Lower lobe of right lung (tissue), 2 donors: ENCODE results near the gene INTS1. TPM values are rescaled to one million over a fixed set of nuclear protein-coding genes. Genes with fewer than 3 reads are reported as not detected.

Source experiments
- ATAC-seq, 2 donors: fragments of 200-7000 bp; cut with Tn5 transposase; one replicate each; pipeline ENCODE4 v1.9.1; 2020 to 2022; ENCODE audit warnings: mild to moderate bottlenecking in 2 of 2, moderate library complexity in 2 of 2
- DNase-seq: peaks from one replicate; pipeline ENCODE4 v3.0.0-alpha.2; 2020
- H3K27ac ChIP-seq: fragments of 200-600 bp; one replicate; pipeline ENCODE4 v1.8.0; 2022
- H3K27me3 ChIP-seq: fragments of 200-600 bp; one replicate; pipeline ENCODE4 v1.8.0; 2022; ENCODE audit warnings: low read depth
- H3K36me3 ChIP-seq: fragments of 200-600 bp; one replicate; pipeline ENCODE4 v1.8.0; 2022; ENCODE audit warnings: mild to moderate bottlenecking
- H3K4me1 ChIP-seq: fragments of 200-600 bp; one replicate; pipeline ENCODE4 v1.8.0; 2022
- H3K4me3 ChIP-seq: fragments of 200-600 bp; one replicate; pipeline ENCODE4 v1.8.0; 2022; ENCODE audit warnings: mild to moderate bottlenecking
- H3K9me3 ChIP-seq: fragments of 200-600 bp; one replicate; pipeline ENCODE4 v1.8.0; 2022
- intact Hi-C: fragments of 100-400 bp; cut with DNase I; formaldehyde crosslinking; loops from one replicate; pipeline ENCODE4 v1.11.0; 2022
- total RNA-seq: library from RNA; stranded (reverse); fragmentation: NEBNext Ultra II Directional; extraction: Animal tissue kit (Norgen Biotek cat#: 25700); gene quantifications from one replicate; pipeline ENCODE4 v1.2.1, GENCODE V29; 2021
- TF ChIP-seq, protein P1 (sequence below): fragments of 200-600 bp; IDR thresholded peaks from one replicate; pipeline ENCODE4 v1.8.0; 2022; ENCODE audit warnings: antibody characterized with exemption, mild to moderate bottlenecking
- donor health status: DM: no; HTN: yes; CAD: no; lungs with severe emphysema.

INTS1 gene
- total RNA-seq, 1 donor from 2014 or later, result 50.8 TPM

- DNase-seq, result no peak
- H3K4me3 ChIP-seq, result no peak overlapping the region
- TF ChIP-seq, protein P1, sequence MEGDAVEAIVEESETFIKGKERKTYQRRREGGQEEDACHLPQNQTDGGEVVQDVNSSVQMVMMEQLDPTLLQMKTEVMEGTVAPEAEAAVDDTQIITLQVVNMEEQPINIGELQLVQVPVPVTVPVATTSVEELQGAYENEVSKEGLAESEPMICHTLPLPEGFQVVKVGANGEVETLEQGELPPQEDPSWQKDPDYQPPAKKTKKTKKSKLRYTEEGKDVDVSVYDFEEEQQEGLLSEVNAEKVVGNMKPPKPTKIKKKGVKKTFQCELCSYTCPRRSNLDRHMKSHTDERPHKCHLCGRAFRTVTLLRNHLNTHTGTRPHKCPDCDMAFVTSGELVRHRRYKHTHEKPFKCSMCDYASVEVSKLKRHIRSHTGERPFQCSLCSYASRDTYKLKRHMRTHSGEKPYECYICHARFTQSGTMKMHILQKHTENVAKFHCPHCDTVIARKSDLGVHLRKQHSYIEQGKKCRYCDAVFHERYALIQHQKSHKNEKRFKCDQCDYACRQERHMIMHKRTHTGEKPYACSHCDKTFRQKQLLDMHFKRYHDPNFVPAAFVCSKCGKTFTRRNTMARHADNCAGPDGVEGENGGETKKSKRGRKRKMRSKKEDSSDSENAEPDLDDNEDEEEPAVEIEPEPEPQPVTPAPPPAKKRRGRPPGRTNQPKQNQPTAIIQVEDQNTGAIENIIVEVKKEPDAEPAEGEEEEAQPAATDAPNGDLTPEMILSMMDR, result no peak
Measured at GRCh38 chr7:1526271-1526754, 22.1 kb upstream of the INTS1 start.

DNA sequence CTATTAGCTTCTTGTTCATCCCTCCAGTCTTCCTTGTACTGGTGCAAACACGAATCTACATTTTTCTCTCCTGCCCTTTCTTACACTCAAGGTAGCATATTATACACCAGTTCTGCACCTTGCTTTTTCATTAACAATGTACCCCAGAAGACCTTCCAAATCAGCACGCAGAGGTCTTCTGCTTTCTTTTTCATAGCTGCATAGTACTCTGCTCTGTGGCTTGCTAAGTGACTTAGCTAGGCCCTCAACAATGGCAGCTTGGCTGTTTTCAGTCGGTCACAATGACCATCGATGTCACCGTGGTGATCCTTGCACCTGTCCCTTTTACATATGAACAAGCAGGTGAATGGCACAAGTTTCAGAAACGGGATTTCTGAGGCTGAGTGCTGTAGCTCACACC, 21.2 kb upstream of the INTS1 start:
- H3K27ac ChIP-seq, result no peak overlapping the region
- H3K27me3 ChIP-seq, result peaks cover 4% of the 10 kb centered on the region
- intact Hi-C loops, result no loop called here
- DNase-seq (no peak), ATAC-seq (no peak)
- H3K9me3 ChIP-seq, result no peaks in the 10 kb centered on the region
- no peaks in the 10 kb centered on the region for H3K36me3 ChIP-seq
- H3K4me1 ChIP-seq, result peaks cover 5% of the 10 kb centered on the region
- TF ChIP-seq, protein P1, result no peak
- no peak overlapping the region for H3K4me3 ChIP-seq

More at GRCh38 chr7:1526271-1526754, 22.1 kb upstream of the INTS1 start:
- peaks cover 5% of the 10 kb centered on the region for H3K4me1 ChIP-seq
- no peak for ATAC-seq
- intact Hi-C loops, result no loop called here
- peaks cover 4% of the 10 kb centered on the region for H3K27me3 ChIP-seq
- no peaks in the 10 kb centered on the region for H3K36me3 ChIP-seq
- H3K9me3 ChIP-seq, result no peaks in the 10 kb centered on the region
- no peak overlapping the region for H3K27ac ChIP-seq

DNA sequence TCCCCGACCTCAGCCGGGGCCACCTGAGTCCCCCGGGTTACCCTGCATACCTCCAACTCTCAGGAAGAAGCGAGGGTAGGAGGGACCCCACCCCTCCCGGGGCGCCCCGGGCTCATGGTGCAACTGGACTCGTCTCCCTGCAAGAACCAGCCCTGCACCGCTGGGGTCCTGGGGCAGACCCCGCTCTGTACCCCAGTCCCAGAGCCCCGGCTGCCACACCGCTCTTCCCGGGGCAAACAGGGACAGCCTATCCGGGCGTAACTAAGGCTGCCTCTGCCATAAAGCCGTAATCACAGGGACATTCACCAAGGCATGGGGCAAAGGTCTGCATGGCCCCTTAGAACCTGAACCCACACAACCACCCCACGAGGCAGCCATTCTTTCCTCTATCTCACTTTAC, 19.7 kb upstream of the INTS1 start:
- Histone ChIP-seq H3K9me3 (peaks cover 3% of the 10 kb centered on the region), H3K4me3 (no peak overlapping the region), H3K27ac (no peak overlapping the region), H3K27me3 (peaks cover 4% of the 10 kb centered on the region), H3K4me1 (no peaks in the 10 kb centered on the region), H3K36me3 (no peaks in the 10 kb centered on the region)
- intact Hi-C loops, result no loop called here
- DNase-seq (no peak), ATAC-seq (peak in 1 of 2 donors; percentile 6)
- TF ChIP-seq, protein P1, result no peak

- DNase-seq, result no peak
- TF ChIP-seq, protein P1, result no peak
- peaks cover 3% of the 10 kb centered on the region for H3K9me3 ChIP-seq
- peaks cover 4% of the 10 kb centered on the region for H3K27me3 ChIP-seq
- intact Hi-C loops, result no loop called here
- no peak overlapping the region for H3K4me3 ChIP-seq
- H3K4me1 ChIP-seq, result no peaks in the 10 kb centered on the region
- H3K36me3 ChIP-seq, result no peaks in the 10 kb centered on the region
- ATAC-seq, result no peak
- H3K27ac ChIP-seq, result no peak overlapping the region
Measured at GRCh38 chr7:1523208-1523607, 19.0 kb upstream of the INTS1 start.

GRCh38 chr7:1521456-1521855, 17.3 kb upstream of the INTS1 start:
- intact Hi-C loops, result no loop called here
- H3K4me1 ChIP-seq, result no peaks in the 10 kb centered on the region
- TF ChIP-seq, protein P1, result no peak
- DNase-seq, result no peak
- no peak for ATAC-seq
- no peaks in the 10 kb centered on the region for H3K36me3 ChIP-seq
- H3K27me3 ChIP-seq, result no peaks in the 10 kb centered on the region
- H3K9me3 ChIP-seq, result peaks cover 3% of the 10 kb centered on the region
- no peak overlapping the region for H3K4me3 ChIP-seq
- H3K27ac ChIP-seq, result no peak overlapping the region
